Measurements from ENCODE around the gene PEX5.

DNA sequence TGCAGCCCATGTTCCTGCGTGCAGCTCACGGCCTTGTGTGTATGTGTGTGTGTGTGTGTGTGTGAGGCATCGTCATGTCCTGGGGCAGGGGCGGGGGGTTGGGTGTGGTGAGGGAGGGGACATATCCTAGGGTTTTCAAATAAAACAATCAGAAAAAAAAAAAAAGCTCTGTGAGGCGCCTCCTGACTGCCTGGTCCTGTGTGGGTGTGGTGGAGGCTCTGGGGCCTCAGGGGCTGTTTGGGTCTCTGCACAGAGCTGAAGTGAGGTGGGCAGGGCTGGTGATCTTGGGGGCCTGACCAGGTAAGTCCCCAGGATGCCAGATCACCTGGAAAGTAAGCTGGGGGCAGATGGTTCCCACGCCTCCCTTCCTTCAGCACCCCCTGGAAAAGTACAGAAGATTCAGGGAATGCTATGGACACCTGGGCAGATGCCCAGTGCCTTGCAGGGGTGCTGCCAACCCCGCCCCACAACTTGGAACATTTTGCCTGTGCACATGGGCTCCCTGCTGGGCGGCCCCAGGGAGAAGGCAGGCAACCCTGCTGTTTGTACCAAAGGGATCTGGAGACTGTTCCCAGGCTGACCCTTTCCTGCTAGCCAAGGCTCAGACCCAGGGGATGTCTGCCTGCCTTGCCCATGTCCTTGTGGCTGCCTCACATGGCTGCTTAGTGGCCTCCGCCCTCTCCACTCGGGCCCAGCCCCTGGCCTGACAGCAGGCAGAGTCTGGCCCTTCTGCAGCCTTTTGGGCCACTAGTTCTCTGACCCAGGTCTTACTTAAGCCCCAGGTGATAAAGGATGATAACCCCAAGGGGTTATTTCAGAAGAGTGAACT is 30.5 kb upstream of the PEX5 start:
- TF ChIP-seq, protein P1, sequence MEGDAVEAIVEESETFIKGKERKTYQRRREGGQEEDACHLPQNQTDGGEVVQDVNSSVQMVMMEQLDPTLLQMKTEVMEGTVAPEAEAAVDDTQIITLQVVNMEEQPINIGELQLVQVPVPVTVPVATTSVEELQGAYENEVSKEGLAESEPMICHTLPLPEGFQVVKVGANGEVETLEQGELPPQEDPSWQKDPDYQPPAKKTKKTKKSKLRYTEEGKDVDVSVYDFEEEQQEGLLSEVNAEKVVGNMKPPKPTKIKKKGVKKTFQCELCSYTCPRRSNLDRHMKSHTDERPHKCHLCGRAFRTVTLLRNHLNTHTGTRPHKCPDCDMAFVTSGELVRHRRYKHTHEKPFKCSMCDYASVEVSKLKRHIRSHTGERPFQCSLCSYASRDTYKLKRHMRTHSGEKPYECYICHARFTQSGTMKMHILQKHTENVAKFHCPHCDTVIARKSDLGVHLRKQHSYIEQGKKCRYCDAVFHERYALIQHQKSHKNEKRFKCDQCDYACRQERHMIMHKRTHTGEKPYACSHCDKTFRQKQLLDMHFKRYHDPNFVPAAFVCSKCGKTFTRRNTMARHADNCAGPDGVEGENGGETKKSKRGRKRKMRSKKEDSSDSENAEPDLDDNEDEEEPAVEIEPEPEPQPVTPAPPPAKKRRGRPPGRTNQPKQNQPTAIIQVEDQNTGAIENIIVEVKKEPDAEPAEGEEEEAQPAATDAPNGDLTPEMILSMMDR (conservative IDR thresholded peaks at IDR 0.05; ENCODE audit: low read depth in 2 of 2) = no peak
- TF ChIP-seq, protein P2, sequence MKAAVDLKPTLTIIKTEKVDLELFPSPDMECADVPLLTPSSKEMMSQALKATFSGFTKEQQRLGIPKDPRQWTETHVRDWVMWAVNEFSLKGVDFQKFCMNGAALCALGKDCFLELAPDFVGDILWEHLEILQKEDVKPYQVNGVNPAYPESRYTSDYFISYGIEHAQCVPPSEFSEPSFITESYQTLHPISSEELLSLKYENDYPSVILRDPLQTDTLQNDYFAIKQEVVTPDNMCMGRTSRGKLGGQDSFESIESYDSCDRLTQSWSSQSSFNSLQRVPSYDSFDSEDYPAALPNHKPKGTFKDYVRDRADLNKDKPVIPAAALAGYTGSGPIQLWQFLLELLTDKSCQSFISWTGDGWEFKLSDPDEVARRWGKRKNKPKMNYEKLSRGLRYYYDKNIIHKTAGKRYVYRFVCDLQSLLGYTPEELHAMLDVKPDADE (IDR thresholded peaks at IDR 0.05) = no peak
- no peak for TF ChIP-seq EZH2phosphoT487 (IDR thresholded peaks at IDR 0.05; ENCODE audit: unreplicated experiment)
- TF ChIP-seq ZNF114 (CRISPR knock-in tag; IDR thresholded peaks at IDR 0.05) = no peak
- no peak for TF ChIP-seq EZH2 (IDR thresholded peaks at IDR 0.05; ENCODE audit: low read depth, unreplicated experiment)
- TF ChIP-seq POLR2AphosphoS5 (IDR thresholded peaks at IDR 0.05; ENCODE audit: low read depth) = no peak
- TF ChIP-seq, protein P3, sequence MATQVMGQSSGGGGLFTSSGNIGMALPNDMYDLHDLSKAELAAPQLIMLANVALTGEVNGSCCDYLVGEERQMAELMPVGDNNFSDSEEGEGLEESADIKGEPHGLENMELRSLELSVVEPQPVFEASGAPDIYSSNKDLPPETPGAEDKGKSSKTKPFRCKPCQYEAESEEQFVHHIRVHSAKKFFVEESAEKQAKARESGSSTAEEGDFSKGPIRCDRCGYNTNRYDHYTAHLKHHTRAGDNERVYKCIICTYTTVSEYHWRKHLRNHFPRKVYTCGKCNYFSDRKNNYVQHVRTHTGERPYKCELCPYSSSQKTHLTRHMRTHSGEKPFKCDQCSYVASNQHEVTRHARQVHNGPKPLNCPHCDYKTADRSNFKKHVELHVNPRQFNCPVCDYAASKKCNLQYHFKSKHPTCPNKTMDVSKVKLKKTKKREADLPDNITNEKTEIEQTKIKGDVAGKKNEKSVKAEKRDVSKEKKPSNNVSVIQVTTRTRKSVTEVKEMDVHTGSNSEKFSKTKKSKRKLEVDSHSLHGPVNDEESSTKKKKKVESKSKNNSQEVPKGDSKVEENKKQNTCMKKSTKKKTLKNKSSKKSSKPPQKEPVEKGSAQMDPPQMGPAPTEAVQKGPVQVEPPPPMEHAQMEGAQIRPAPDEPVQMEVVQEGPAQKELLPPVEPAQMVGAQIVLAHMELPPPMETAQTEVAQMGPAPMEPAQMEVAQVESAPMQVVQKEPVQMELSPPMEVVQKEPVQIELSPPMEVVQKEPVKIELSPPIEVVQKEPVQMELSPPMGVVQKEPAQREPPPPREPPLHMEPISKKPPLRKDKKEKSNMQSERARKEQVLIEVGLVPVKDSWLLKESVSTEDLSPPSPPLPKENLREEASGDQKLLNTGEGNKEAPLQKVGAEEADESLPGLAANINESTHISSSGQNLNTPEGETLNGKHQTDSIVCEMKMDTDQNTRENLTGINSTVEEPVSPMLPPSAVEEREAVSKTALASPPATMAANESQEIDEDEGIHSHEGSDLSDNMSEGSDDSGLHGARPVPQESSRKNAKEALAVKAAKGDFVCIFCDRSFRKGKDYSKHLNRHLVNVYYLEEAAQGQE (IDR thresholded peaks at IDR 0.05; ENCODE audit: unreplicated experiment) = no peak
- TF ChIP-seq CREB1 (CRISPR knock-in tag; IDR thresholded peaks at IDR 0.05; ENCODE audit: low read depth) = no peak
- no peak for TF ChIP-seq JUNB (IDR thresholded peaks at IDR 0.05; ENCODE audit: unreplicated experiment)
- TF ChIP-seq STAT1 (IDR thresholded peaks at IDR 0.05; ENCODE audit: unreplicated experiment) = no peak
- TF ChIP-seq ZNF331 (CRISPR knock-in tag; IDR thresholded peaks at IDR 0.05; ENCODE audit: low read depth) = no peak
- no peak for TF ChIP-seq NANOG (IDR thresholded peaks at IDR 0.05; ENCODE audit: borderline replicate concordance)
- TF ChIP-seq, protein P4, sequence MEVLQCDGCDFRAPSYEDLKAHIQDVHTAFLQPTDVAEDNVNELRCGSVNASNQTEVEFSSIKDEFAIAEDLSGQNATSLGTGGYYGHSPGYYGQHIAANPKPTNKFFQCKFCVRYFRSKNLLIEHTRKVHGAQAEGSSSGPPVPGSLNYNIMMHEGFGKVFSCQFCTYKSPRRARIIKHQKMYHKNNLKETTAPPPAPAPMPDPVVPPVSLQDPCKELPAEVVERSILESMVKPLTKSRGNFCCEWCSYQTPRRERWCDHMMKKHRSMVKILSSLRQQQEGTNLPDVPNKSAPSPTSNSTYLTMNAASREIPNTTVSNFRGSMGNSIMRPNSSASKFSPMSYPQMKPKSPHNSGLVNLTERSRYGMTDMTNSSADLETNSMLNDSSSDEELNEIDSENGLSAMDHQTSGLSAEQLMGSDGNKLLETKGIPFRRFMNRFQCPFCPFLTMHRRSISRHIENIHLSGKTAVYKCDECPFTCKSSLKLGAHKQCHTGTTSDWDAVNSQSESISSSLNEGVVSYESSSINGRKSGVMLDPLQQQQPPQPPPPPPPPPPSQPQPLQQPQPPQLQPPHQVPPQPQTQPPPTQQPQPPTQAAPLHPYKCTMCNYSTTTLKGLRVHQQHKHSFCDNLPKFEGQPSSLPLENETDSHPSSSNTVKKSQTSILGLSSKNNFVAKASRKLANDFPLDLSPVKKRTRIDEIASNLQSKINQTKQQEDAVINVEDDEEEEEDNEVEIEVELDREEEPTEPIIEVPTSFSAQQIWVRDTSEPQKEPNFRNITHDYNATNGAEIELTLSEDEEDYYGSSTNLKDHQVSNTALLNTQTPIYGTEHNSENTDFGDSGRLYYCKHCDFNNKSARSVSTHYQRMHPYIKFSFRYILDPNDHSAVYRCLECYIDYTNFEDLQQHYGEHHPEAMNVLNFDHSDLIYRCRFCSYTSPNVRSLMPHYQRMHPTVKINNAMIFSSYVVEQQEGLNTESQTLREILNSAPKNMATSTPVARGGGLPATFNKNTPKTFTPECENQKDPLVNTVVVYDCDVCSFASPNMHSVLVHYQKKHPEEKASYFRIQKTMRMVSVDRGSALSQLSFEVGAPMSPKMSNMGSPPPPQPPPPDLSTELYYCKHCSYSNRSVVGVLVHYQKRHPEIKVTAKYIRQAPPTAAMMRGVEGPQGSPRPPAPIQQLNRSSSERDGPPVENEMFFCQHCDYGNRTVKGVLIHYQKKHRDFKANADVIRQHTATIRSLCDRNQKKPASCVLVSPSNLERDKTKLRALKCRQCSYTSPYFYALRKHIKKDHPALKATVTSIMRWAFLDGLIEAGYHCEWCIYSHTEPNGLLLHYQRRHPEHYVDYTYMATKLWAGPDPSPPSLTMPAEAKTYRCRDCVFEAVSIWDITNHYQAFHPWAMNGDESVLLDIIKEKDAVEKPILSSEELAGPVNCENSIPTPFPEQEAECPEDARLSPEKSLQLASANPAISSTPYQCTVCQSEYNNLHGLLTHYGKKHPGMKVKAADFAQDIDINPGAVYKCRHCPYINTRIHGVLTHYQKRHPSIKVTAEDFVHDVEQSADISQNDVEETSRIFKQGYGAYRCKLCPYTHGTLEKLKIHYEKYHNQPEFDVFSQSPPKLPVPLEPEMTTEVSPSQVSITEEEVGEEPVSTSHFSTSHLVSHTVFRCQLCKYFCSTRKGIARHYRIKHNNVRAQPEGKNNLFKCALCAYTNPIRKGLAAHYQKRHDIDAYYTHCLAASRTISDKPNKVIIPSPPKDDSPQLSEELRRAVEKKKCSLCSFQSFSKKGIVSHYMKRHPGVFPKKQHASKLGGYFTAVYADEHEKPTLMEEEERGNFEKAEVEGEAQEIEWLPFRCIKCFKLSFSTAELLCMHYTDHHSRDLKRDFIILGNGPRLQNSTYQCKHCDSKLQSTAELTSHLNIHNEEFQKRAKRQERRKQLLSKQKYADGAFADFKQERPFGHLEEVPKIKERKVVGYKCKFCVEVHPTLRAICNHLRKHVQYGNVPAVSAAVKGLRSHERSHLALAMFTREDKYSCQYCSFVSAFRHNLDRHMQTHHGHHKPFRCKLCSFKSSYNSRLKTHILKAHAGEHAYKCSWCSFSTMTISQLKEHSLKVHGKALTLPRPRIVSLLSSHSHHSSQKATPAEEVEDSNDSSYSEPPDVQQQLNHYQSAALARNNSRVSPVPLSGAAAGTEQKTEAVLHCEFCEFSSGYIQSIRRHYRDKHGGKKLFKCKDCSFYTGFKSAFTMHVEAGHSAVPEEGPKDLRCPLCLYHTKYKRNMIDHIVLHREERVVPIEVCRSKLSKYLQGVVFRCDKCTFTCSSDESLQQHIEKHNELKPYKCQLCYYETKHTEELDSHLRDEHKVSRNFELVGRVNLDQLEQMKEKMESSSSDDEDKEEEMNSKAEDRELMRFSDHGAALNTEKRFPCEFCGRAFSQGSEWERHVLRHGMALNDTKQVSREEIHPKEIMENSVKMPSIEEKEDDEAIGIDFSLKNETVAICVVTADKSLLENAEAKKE (CRISPR knock-in tag; IDR thresholded peaks at IDR 0.05) = no peak
